B cell (primary cell): Measurements from ENCODE around the gene SHPK. TPM values are rescaled to one million over a fixed set of nuclear protein-coding genes. Genes with fewer than 3 reads are reported as not detected.

ENCODE experiments used
- ATAC-seq: fragments of 200-7000 bp; cut with Tn5 transposase; one replicate; pipeline ENCODE4 v1.10.0; 2021; ENCODE audit warnings: low read depth, mild to moderate bottlenecking, moderate number of reproducible peaks, moderate library complexity
- CTCF ChIA-PET: fragments of 350-600 bp; sonication (Branson Sonifier 250); formaldehyde crosslinking; loops from one replicate; lab custom pipeline; 2021; ENCODE audit warnings: antibody characterized with exemption, inconsistent platforms; lab: Charles Lee
- POLR2A ChIA-PET: fragments of 350-600 bp; sonication (Branson Sonifier 250); formaldehyde crosslinking; loops from one replicate; lab custom pipeline; 2021; ENCODE audit warnings: antibody characterized with exemption; lab: Charles Lee
- DNase-seq: peaks from one replicate; pipeline ENCODE4 v3.0.0; 2013
- H2AFZ ChIP-seq: 2 replicates; pipeline ENCODE4 v1.6.1; 2012; ENCODE audit warnings: mild to moderate bottlenecking, low read depth, low read length; ENCODE audit not compliant: insufficient read depth, poor library complexity, severe bottlenecking
- H3K27ac ChIP-seq, 2 donors: 1 replicate in 1 of 2; 2 replicates in 1 of 2; pipeline ENCODE4 v1.5.1; 2012 to 2013; ENCODE audit warnings: low read length in 2 of 2, mild to moderate bottlenecking in 2 of 2, moderate library complexity in 1 of 2
- H3K27me3 ChIP-seq, 4 experiments: fragments of 200-600 bp in 1 of 4; sonication (generic) in 1 of 4; replicated peaks in 1 of 4; 1 replicate in 2 of 4; 2 replicates in 2 of 4; pipeline versions ENCODE4 v1.6.1 to v1.7.0; 2013 to 2016; ENCODE audit warnings: low read length in 3 of 4, mild to moderate bottlenecking in 2 of 4, mixed read lengths in 1 of 4, moderate library complexity in 1 of 4; ENCODE audit not compliant: insufficient read depth in 4 of 4, control insufficient read depth in 3 of 4; ENCODE audit errors: control extremely low read depth in 1 of 4
- H3K36me3 ChIP-seq, 2 experiments: replicated peaks in 1 of 2; 1 replicate in 1 of 2; 2 replicates in 1 of 2; pipeline versions ENCODE4 v1.6.1 to v1.7.1; 2013; ENCODE audit warnings: low read length in 1 of 2; ENCODE audit not compliant: insufficient read depth in 2 of 2, control insufficient read depth in 1 of 2; ENCODE audit errors: control extremely low read depth in 1 of 2, extremely low read depth in 1 of 2
- H3K4me1 ChIP-seq, 2 donors: fragments of 200-600 bp in 1 of 2; sonication (generic) in 1 of 2; 1 replicate in 1 of 2; 2 replicates in 1 of 2; pipeline versions ENCODE4 v1.5.1 to v1.6.1; 2013 to 2017; ENCODE audit warnings: low read length in 2 of 2; ENCODE audit not compliant: control insufficient read depth in 2 of 2, insufficient read depth in 2 of 2
- H3K4me2 ChIP-seq: replicated peaks from 2 replicates; pipeline ENCODE3; 2012; ENCODE audit warnings: mild to moderate bottlenecking, low read depth, low read length; ENCODE audit not compliant: poor library complexity, severe bottlenecking
- H3K4me3 ChIP-seq, 5 experiments: fragments of 200-600 bp in 1 of 5; sonication (generic) in 1 of 5; 1 replicate in 3 of 5; 2 replicates in 2 of 5; pipeline versions ENCODE4 v1.5.1 to v1.7.0; 2011 to 2016; ENCODE audit warnings: low read length in 4 of 5, mild to moderate bottlenecking in 4 of 5, low read depth in 2 of 5, control low read depth in 1 of 5, moderate library complexity in 1 of 5; ENCODE audit not compliant: insufficient read depth in 1 of 5; ENCODE audit errors: control extremely low read depth in 1 of 5, extremely low read depth in 1 of 5
- H3K79me2 ChIP-seq: fragments of 200-600 bp; sonication (generic); one replicate; pipeline ENCODE4 v1.6.0; 2016; ENCODE audit warnings: low read length; ENCODE audit not compliant: control insufficient read depth, insufficient read depth
- H3K9ac ChIP-seq: fragments of 200-600 bp; sonication (generic); 2 replicates; pipeline ENCODE4 v1.6.1; 2017; ENCODE audit warnings: mild to moderate bottlenecking, low read length, moderate library complexity
- H3K9me3 ChIP-seq, 3 donors: one replicate each; pipeline versions ENCODE4 v1.6.1 to v1.7.1; 2013; ENCODE audit warnings: low read length in 2 of 3; ENCODE audit not compliant: control insufficient read depth in 2 of 3, insufficient read depth in 1 of 3; ENCODE audit errors: control extremely low read depth in 1 of 3
- H4K20me1 ChIP-seq: 2 replicates; pipeline ENCODE4 v1.6.0; 2012; ENCODE audit warnings: mild to moderate bottlenecking, low read length; ENCODE audit not compliant: insufficient read depth, control insufficient read depth, poor library complexity, severe bottlenecking
- H3K27ac Mint-ChIP-seq: one replicate; pipeline ENCODE4 v1.8.0; 2021; ENCODE audit warnings: mixed read lengths
- H3K27me3 Mint-ChIP-seq: one replicate; pipeline ENCODE4 v1.8.0; 2021; ENCODE audit warnings: mixed read lengths
- H3K4me1 Mint-ChIP-seq: one replicate; pipeline ENCODE4 v1.8.0; 2021; ENCODE audit warnings: mixed read lengths
- H3K4me3 Mint-ChIP-seq: one replicate; pipeline ENCODE4 v1.8.0; 2021; ENCODE audit warnings: mixed read lengths
- H3K9me3 Mint-ChIP-seq: one replicate; pipeline ENCODE4 v1.8.0; 2022; ENCODE audit warnings: mixed read lengths; ENCODE audit not compliant: insufficient read depth
- CTCF ChIP-seq: fragments of 200-600 bp; IDR thresholded peaks from one replicate; pipeline ENCODE4 v1.8.0; 2022; ENCODE audit warnings: antibody characterized with exemption, mild to moderate bottlenecking
- EZH2 ChIP-seq: IDR thresholded peaks from 2 replicates; pipeline ENCODE4 v1.6.1; 2012; ENCODE audit warnings: borderline replicate concordance, low read depth, mild to moderate bottlenecking, moderate library complexity, low read length; ENCODE audit not compliant: insufficient read depth, poor library complexity, severe bottlenecking
- WGBS: methylation state at CpG from one replicate; pipeline ENCODE4 v1.1.5; 2013; ENCODE audit warnings: missing lambda C conversion rate; ENCODE audit not compliant: insufficient coverage; 5-methylcytosine and 5-hydroxymethylcytosine counted together
- intact Hi-C: fragments of 100-400 bp; cut with micrococcal nuclease; formaldehyde crosslinking; loops from one replicate; pipeline ENCODE4 v1.10.0; 2022
- polyA plus RNA-seq: library from polyadenylated mRNA; depleted of rRNA; stranded (reverse); fragments of >200 nt; gene quantifications from 2 replicates; pipeline ENCODE4 v1.2.3, GENCODE V29; 2012
- total RNA-seq, 2 donors: library from RNA; stranded (reverse); fragments of 120-200 nt in 1 of 2; gene quantifications; 1 replicate in 1 of 2; 2 replicates in 1 of 2; pipeline versions ENCODE4 v1.2.3 to v1.2.4, GENCODE V29; 2013 to 2022

The SHPK gene
- total and polyA plus RNA-seq, 2 donors (not counting 1 experiment from before 2014, with no cell fraction given), result 5.9 to 16.1 TPM

GRCh38 chr17:3621146-3621720 is 14.8 kb downstream of the SHPK start:
- Mint-ChIP-seq H3K27me3 (no peaks in the 10 kb centered on the region), H3K4me1 (no peaks in the 10 kb centered on the region), H3K4me3 (no peak overlapping the region), H3K9me3 (no peaks in the 10 kb centered on the region), H3K27ac (no peak overlapping the region)
- ChIA-PET CTCF (interaction anchor here (0.7 to 1.3 kb wide), 3 partner anchors 15 to 206 kb away, joined by 3 read pairs; partner anchors contain the start of genes CTNS and SHPK), POLR2A (interaction anchor here (0.6 kb wide), 1 partner anchor 237 kb away, joined by 4 read pairs; no protein-coding TSS in a partner anchor)
- Histone ChIP-seq H3K27ac (no peak overlapping the region), H3K9me3 (peaks cover 0 to 4% (median 2%) of the 10 kb centered on the region in 3 donors), H3K4me1 (no peaks in the 10 kb centered on the region), H3K9ac (no peak overlapping the region), H3K27me3 (no peaks in the 10 kb centered on the region), H3K4me3 (no peak overlapping the region), H3K4me2 (no peak overlapping the region), H3K79me2 (no peaks in the 10 kb centered on the region), H3K36me3 (peaks cover 14 to 45% of the 10 kb centered on the region in 2 experiments), H4K20me1 (no peaks in the 10 kb centered on the region), H2AFZ (no peak overlapping the region)
- ATAC-seq (no peak), DNase-seq (no peak)
- no peak for TF ChIP-seq CTCF
- TF ChIP-seq EZH2, result no peak
- 69% methylated on average over 8 of the region's 8 CpGs for WGBS
- intact Hi-C loops, result no loop called here

- Histone ChIP-seq H3K27me3 (no peaks in the 10 kb centered on the region), H3K27ac (no peak overlapping the region), H3K9ac (no peak overlapping the region), H3K9me3 (peaks cover 0 to 4% (median 2%) of the 10 kb centered on the region in 3 donors), H3K36me3 (peaks cover 11 to 25% of the 10 kb centered on the region in 2 experiments), H3K79me2 (no peaks in the 10 kb centered on the region), H2AFZ (no peak overlapping the region), H3K4me2 (no peak overlapping the region), H3K4me3 (no peak overlapping the region), H3K4me1 (no peaks in the 10 kb centered on the region), H4K20me1 (no peaks in the 10 kb centered on the region)
- intact Hi-C loops, result no loop called here
- TF ChIP-seq CTCF (no peak), EZH2 (no peak)
- over 99% methylated on average over 17 of the region's 18 CpGs for WGBS
- Mint-ChIP-seq H3K4me3 (no peak overlapping the region), H3K9me3 (no peaks in the 10 kb centered on the region), H3K27me3 (no peaks in the 10 kb centered on the region), H3K27ac (no peak overlapping the region), H3K4me1 (no peaks in the 10 kb centered on the region)
- ChIA-PET CTCF (interaction anchor here (0.7 to 1.9 kb wide), 2 partner anchors 13 to 20 kb away, joined by 5 to 8 read pairs; partner anchors contain the start of gene SHPK), POLR2A (no interaction called here)
- ATAC-seq (no peak), DNase-seq (no peak)
These were observed 20.7 kb downstream of the SHPK start for GRCh38 chr17:3615160-3615870.
